ENCODE measurements around the gene MOB1A. TPM values are rescaled to one million over a fixed set of nuclear protein-coding genes. Genes with fewer than 3 reads are reported as not detected.

MOB1A gene
- total RNA-seq: 102 and 155 TPM in 2 replicates

DNA sequence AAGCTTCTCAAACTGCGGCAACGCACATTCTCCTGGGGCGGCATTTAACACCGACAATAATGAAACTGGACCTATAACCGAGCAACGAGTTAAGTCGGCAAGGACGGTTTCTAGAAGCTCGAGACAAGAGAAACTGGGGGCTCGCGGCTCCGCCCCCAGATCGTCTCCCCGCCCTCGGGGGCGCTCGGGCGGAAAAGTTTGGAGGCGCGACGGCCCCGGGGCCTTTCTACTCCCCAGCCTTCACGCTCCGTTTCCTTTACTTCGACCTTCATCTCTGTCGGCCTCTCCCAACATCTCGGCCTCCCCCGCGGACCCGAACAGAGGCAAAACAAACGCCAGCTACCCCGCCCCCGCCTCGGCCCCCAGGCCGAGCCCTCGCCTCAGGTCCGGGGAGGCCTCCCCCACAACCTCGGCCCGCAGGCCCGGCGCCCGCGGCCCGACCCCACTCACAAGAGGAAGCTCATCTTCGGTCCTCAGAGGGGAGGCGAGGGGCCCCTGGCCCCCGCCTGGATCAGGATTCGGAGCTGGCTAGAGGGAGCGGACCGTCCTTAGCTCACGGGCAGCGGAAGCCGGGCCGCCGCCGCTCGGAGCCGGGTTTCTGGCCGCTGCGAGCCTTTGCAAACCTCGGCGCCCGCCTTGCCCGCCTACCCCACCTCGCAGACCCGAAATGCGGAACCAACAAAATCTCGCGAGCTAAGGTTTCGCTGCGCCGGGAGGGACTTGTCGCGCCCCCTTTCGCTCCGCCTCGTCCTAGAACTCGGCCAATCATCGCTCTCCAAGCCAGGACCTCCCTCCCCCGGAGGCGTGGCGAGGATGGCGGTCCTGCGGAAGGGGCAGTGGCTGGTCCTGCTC is at the start of gene MOB1A:
TSS of gene MOB1A (minus strand) at position 669 of the 852 bp plus-strand sequence. CDS start at position 464, 205 bp downstream.
- peak; percentile 99 for DNase-seq (ENCODE audit: low read depth)
- H3K4me3 ChIP-seq (ENCODE audit: low read depth, low read length): peak within 1 kb of the TSS; percentile 86
- TF ChIP-seq, protein P1, sequence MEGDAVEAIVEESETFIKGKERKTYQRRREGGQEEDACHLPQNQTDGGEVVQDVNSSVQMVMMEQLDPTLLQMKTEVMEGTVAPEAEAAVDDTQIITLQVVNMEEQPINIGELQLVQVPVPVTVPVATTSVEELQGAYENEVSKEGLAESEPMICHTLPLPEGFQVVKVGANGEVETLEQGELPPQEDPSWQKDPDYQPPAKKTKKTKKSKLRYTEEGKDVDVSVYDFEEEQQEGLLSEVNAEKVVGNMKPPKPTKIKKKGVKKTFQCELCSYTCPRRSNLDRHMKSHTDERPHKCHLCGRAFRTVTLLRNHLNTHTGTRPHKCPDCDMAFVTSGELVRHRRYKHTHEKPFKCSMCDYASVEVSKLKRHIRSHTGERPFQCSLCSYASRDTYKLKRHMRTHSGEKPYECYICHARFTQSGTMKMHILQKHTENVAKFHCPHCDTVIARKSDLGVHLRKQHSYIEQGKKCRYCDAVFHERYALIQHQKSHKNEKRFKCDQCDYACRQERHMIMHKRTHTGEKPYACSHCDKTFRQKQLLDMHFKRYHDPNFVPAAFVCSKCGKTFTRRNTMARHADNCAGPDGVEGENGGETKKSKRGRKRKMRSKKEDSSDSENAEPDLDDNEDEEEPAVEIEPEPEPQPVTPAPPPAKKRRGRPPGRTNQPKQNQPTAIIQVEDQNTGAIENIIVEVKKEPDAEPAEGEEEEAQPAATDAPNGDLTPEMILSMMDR (IDR thresholded peaks at IDR 0.05; ENCODE audit: insufficient read depth, low read depth, low read length): no peak

DNA sequence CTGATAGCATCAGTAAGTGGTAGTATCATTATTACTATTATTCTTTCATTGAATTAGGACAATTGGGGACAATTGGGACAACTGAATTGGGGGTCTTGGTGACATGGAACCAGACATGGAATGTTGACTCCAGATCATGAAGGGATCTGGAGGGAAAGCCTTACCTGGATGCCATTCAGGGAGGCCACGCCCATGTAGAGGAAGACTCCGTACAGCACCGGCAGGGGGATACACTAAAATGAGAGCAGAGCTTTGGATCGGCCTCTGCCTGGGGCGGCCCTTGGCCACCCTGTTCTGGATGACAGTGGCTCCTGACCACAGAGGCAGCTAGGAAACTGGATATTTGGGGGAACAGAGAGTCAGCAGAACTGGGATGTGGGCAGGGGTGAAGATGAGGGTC is 49.0 kb upstream of the MOB1A start:
- no peak overlapping the region for H3K4me3 ChIP-seq (ENCODE audit: low read depth, low read length)
- DNase-seq (ENCODE audit: low read depth): no peak
- TF ChIP-seq, protein P1 (IDR thresholded peaks at IDR 0.05; ENCODE audit: insufficient read depth, low read depth, low read length): no peak

DNA sequence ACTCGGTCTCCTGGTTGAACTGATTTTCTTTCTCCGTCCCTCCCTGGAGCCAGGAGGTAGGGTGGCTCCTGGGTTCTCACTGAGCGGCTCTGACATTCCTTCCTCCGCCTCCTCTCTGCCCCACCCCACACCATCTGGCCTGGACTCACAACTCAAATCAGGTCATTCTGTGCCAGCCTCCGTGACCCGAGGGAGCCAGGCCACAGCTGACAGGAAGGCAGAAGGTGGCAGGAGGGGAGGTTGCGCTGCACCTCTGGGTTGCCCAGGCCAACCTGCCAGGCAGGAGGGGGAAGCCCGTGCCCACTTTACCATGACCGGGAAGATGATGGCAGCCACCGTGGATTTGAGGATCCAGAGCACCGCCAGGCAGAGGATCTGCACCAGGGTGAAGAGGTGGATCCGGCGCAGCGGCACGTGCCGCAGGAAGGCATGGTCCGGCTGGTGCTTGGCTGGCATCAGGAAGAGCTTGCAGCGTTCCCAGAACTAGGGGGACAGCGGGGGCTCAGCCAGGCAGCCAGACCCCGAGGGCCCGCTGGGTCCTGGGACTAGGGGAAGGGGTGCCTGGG is 48.1 kb upstream of the MOB1A start:
- TF ChIP-seq, protein P1 (IDR thresholded peaks at IDR 0.05; ENCODE audit: insufficient read depth, low read depth, low read length): no peak
- no peak overlapping the region for H3K4me3 ChIP-seq (ENCODE audit: low read depth, low read length)
- DNase-seq (ENCODE audit: low read depth): no peak

DNA sequence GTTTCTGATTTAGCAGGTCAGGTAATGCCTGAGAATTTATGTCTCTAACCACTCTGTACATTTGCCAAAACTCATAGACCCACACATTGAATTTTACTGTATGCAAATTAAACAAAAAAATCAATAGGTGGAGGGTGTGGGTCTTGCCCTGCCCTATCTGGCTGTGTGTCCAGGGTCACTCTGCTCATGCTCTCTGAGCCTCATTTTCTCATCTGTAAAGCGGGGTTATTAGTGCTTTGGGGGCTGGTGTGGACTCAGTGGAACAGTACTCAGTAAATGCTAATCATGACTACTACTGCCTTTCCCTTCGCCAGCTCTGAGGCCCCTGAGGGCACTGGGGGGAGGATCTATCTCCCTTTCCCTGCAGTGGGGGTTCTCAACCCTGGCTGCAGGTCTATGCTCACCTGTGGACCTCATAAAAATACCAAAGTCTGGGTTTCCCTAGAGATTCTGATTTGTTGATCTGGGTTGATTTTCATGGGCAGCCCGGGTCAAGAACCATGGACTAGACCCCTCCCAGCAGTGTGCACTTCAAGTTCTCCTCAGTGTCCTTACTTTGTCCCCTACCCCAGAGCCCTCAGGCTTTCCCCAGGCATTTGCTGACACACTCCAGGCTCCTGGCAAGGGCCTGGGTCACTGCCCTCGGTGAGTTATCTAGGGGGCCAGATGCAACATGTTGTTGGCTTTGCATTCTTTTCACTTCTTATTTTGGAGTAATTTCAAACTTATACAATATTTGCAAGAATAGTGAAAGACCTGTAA is 47.2 kb upstream of the MOB1A start:
- DNase-seq (ENCODE audit: low read depth): no peak
- no peak overlapping the region for H3K4me3 ChIP-seq (ENCODE audit: low read depth, low read length)
- TF ChIP-seq, protein P1 (IDR thresholded peaks at IDR 0.05; ENCODE audit: insufficient read depth, low read depth, low read length): no peak

DNA sequence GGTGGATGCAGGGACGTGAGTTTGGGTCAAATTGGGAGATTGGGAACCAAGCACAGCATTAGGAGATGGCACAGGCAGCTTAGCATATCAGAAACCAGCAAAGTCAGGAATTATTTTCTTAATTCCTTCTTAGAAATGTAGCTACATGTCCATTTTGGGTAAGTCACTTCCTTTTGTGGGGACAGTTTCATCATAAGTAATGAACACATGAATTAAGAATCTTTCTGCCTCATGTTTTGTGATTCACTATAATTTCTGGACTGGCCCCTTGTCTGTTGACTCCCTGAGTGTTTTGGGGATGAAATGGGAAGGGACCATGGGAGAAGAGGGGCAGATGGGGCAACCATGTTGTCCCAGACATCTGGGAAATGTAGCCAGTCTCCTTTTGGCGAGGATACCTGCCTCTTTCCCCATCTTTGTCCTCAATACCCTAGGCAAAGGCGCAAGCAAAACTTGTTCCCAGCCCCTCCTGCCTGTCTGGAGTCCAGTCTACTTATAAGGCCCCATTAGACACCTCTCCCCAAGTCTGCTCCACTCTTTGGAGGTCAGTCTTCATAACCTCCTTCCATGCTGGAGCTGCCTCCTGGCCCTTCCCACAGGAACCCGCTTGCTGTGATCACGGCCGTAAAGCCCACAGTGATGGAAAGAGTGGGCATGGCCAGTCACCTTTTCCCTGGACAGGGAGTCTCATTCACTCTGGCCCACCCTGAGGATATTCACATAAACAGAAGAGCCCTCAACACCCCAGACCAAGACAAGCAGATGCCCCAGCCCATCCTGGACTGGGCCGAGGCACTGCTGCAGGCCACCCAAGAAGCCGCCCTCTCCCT is 45.5 kb upstream of the MOB1A start:
- no peak for DNase-seq (ENCODE audit: low read depth)
- TF ChIP-seq, protein P1 (IDR thresholded peaks at IDR 0.05; ENCODE audit: insufficient read depth, low read depth, low read length): no peak
- H3K4me3 ChIP-seq (ENCODE audit: low read depth, low read length): no peak overlapping the region

DNA sequence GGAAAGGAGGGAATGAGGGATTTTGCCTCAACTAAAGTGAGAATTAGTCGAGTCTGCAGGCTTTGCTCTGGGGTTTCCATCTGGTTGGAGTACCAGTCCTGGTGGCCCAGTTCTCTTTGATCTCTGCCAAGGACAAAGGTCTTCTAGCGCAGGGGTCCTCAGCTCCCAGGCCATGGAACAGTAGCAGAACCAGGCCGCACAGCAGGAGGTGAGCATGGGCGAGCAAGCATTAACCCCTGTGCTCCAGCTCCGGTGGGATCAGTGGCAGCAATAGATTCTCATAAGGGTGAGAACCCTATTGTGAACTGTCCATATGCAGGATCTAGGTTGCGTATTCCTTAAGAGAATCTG is 43.6 kb upstream of the MOB1A start:
- DNase-seq (ENCODE audit: low read depth): no peak
- TF ChIP-seq, protein P1 (IDR thresholded peaks at IDR 0.05; ENCODE audit: insufficient read depth, low read depth, low read length): no peak
- H3K4me3 ChIP-seq (ENCODE audit: low read depth, low read length): no peak overlapping the region

Measured in fibroblast of villous mesenchyme (primary cell).